ENCODE measurements around the gene FIBP.

Gene FIBP

DNA sequence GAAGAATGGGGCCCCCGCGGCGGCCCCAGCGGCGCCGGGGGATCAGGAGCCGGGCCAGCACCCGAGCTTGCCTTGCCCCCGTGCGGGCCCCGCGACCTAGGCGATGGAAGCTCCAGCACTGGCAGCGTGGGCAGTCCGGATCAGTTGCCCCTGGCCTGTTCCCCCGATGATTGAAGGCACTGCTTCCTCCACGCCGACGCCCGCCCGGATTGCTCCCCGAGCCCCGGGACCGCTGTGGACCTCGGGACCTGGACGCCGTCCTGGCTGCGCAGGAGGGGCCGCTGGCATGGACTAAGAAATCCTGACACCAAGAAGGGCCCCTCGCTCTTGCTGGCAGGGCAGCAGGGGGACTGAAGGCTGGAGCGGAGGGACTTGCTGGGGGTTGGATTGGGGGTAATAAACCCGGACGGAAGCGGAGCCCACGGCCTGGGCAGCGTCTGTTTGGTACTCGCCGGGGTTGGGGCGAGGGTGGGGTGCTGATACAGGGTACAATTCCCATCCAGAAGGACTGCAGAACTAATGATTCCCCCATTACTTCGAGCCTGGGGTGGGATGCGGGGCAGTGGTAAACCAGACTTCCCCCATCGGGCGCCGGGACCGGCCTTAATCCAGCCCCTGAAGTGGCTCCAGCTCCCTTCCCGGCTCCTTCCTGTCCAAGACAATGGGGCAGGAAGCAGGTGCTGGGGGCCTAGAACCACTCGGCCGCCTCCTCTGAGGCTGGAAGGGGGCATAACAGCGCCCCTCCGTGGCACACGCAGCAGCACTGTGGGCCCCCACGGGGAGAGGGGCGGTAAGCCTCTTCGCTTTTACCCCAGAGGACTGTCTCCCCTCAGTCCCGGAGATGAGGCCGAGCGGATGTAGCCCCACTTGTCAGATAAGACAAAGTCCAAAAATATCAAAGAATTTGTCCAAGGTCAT lies 3.2 kb upstream of the FIBP start:
- no peak for DNase-seq (ENCODE audit: low read depth, low spot score)

DNA sequence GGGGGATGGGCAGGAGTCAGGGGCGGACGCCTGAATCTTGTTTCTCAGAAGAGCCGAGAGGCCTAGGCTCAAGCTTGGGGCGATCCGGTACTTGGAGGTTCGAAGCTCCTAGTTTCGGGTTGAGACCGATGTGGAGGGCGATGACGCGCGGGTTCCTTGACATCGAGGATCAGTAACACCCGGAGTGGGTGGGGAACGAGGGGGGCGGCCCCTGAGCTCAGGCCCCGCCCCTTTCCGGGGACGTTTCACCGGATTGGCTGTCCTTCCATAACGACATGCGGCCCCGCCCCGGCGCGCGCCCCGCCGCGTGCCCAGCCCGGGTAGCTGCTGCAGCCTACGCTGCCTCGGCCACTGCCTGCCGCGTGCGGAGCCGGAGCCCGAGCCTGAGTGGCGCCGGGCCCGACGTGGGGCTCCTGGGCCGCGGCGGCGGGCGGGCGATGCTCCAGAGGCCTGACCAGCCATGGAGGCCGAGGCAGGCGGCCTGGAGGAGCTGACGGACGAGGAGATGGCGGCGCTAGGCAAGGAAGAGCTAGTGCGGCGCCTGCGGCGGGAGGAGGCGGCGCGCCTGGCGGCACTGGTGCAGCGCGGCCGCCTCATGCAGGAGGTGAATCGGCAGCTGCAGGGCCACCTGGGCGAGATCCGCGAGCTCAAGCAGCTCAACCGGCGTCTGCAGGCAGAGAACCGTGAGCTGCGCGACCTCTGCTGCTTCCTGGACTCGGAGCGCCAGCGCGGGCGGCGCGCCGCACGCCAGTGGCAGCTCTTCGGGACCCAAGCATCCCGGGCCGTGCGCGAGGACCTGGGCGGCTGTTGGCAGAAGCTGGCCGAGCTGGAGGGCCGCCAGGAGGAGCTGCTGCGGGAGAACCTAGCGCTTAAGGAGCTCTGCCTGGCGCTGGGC lies 2.3 kb upstream of the FIBP start, which contains the start of gene CCDC85B:
TSS of gene CCDC85B (plus strand) at position 350 of the 895 bp plus-strand sequence. CDS start at position 461, 111 bp downstream.
- peak; percentile 80 for DNase-seq (ENCODE audit: low read depth, low spot score)

DNA sequence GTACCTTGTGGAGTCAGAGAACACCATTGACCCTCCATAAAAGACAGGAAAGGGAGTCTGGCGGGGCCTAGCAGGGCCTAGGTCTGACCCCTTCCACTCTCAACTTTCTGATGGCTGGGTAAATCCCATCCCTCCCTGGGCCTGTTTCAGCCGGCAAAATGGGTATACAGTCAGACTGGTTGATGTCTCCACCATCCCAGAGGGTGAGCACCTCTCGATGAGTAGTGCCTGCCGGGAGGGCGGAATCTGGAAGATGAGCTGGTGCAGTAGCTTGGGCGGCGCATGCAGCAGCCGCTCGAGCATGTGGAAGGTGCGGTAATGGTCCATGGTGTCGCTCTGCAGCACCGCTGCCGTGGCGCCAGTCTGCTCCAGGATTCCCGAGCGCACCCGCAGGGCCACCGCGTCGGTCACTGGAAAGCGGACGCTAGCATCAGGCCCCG lies 528 bp downstream of the FIBP start:
- DNase-seq (ENCODE audit: low read depth, low spot score): no peak

DNA sequence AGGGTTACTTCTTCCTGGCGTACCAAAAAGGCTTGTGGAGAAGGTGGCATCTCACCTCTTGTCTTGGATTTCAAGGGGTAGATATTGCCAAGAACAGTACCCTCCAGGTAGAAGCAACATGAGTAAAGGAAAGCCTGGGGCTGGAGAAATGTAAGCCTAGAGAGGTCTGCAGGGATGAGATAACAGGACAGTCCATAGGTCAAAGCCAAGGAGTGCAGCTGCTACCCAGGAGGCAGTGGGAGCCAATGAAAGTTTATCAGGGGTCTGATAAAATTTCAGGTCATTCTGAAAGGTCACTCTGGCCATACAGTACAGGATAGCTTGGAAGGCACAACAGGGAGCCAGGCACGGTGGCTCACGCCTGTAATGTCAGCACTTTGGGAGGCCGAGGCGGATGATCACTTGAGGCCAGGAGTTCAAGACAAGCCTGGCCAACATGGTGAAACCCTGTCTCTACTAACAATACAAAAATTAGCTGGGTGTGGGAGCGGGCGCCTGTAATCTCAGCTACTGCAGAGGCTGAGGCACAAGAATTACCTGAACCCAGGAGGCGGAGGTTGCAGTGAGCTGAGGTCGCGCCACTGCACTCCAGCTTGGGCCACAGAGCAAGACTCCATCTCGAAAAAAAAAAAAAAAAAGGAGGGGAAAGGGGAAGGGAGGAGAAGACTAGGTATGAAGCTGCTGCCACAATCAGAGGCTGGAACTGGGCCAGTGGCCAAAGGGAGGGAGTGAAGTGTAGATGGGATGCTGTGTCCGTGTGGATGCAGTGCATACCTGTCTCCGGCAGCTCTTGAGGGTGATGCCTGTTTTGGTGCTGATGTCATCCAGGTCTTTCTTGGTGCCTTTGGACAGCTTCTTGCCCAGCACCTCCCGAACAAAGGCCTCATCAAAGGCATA lies 1.2 kb downstream of the FIBP start:
- no peak for DNase-seq (ENCODE audit: low read depth, low spot score)

DNA sequence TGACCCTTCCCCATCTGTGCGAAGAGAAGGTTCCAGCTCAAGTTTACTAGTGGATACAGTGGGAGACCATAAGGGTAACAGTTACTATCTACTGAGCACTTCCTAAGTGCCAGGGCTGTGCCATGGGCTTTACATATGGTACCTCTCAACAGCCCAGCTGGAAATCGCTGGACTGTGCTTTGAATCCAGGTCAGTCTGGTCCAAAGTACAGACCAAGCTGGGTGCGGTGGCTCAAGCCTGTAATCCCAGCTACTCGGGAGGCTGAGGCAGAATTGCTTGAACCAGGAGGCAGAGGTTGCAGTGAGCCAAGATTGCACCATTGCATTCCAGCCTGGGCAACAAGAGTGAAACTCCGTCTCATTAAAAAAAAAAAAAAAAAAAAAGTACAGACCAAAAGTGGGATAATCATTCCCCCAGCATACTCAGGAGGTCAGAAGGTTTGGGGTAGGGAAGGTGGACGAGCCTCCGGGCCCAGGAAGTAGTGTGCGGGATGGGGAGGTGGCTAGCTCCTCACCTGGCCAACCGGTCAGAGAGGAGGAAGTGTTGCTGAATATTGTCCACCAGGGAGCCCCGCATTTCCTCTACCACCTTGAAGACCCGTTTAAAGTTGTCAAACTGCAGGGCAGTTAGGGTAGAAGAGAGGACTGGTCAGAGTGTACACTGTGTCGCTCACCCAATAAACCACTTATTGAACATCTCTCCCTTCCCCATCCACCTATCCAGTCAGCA lies 2.3 kb downstream of the FIBP start:
- no peak for DNase-seq (ENCODE audit: low read depth, low spot score)

DNA sequence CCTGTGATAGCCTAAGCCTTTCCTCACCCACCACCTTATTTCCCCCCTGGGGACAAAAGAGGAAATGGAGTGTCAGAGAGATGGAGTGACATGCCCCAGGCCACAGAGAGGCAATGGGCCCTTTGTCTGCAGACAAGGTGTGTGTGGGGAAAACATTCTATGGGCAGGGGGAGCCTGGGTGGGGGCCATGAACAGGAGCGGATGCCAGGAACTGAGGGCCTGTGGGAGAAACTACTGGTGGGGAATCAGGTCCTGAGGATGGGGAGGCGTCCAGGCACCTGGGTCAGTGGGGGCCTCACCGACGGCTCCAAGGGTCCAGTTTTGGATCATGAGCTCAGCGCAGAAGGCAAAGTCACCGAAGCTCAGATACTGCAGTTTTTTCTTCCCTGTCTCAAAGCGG lies 3.0 kb downstream of the FIBP start:
- no peak for DNase-seq (ENCODE audit: low read depth, low spot score)

DNA sequence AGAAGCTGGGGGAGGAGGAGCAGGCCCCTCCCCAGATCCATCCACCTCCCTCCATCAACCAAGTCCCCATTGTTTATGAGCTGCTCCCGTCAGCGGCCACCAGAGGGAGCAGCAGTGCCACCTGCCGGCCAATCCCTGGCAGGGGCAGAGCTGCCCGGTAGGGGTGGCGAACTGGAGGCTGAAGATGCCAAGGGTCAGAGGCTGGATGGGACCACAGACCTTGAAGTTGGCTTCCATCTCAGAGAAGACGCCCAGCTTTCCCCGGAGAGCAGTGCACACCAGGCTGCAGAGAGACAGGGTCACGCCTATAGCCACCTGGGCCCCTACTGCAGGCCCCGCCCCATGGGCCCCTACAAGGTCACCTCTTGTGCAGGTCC lies 3.6 kb downstream of the FIBP start:
- no peak for DNase-seq (ENCODE audit: low read depth, low spot score)

DNA sequence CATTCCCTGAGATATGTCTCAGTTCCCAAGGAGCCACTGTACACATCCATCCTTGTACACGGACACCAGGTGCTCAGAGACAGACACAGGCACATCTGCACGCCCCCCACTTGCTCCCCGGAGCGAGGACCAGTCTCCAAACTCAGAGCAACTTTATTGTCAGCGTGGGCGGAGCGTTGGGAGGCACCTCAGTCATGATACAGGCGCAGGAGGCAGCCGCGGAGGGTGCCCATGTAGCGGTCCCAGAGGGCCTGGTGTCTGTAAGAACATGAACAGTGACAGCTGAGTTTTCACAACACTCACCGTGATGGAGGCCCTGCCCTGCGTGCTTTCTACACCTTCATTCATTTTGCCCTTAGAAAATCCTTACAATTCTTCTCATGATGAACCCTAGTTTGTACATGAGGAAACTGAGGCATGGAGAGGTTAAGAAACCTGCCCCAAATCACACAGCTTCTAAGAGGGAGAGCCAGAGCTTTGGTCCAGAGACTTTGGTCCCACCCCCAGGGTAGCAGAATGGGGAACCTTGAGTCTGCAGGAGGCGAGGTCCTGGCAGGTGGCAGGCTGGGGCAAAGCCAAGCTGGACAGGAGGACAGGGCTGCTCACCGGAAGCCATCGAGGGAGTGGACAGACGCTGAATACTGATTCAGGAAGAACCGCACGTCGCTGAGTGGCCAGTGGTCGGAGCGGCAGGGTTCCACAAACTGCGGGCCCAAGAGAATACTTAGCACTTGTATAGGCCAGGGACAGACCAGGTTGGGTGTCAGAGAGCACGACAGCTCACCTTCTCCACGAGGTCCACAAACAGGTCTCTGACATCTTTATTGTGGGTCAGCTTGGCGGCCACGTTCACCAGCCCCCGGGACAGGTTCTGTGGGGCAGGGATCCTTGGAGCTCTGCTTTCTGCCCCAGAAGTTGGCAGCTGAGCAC lies 4.2 kb downstream of the FIBP start:
- no peak for DNase-seq (ENCODE audit: low read depth, low spot score)

DNA sequence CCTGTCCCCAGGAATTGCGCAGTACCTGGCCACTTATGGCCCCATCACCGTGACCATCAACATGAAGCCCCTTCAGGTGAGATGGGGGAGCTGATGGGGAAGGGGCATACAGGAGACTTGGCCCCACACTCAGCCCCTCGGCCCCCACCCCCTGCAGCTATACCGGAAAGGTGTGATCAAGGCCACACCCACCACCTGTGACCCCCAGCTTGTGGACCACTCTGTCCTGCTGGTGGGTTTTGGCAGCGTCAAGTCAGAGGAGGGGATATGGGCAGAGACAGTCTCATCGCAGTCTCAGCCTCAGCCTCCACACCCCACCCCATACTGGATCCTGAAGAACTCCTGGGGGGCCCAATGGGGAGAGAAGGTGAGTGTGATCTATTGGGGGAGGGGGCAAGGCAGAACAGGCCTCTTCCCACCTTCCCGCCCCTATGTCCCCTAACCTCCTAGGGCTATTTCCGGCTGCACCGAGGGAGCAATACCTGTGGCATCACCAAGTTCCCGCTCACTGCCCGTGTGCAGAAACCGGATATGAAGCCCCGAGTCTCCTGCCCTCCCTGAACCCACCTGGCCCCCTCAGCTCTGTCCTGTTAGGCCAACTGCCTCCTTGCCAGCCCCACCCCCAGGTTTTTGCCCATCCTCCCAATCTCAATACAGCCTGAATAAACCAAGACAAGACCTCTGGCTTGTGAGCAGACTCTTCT lies 5.1 kb downstream of the FIBP start:
- DNase-seq (ENCODE audit: low read depth, low spot score): no peak

DNA sequence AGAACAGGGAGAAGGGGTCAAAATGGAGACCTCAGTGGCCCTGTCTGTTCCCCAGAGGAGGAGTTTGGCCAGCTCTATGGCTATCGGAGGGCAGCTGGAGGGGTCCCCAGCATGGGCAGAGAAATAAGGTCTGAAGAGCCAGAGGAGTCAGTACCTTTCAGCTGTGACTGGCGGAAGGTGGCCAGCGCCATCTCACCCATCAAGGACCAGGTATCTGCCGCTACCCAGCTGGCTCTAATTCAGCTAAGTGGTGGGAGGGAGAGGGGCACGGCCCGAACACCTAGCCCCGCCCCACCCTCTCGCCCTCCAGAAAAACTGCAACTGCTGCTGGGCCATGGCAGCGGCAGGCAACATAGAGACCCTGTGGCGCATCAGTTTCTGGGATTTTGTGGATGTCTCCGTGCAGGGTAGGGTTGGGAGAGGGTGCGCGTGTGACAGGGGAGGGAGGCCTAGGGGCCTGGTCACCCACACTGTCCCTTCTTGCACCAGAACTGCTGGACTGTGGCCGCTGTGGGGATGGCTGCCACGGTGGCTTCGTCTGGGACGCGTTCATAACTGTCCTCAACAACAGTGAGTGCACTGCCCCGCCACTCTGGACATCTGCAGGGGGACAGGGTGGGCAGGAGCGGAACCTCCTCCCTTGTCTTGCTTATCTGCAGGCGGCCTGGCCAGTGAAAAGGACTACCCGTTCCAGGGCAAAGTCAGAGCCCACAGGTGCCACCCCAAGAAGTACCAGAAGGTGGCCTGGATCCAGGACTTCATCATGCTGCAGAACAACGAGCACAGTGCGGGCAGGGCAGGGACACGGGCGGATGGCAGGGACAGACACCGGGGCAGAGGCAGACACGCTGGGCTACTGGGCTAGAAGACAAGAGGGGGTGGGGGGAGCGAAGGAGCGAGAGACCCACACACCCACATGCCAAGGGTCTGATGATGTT lies 5.9 kb downstream of the FIBP start:
- DNase-seq (ENCODE audit: low read depth, low spot score): no peak

DNA sequence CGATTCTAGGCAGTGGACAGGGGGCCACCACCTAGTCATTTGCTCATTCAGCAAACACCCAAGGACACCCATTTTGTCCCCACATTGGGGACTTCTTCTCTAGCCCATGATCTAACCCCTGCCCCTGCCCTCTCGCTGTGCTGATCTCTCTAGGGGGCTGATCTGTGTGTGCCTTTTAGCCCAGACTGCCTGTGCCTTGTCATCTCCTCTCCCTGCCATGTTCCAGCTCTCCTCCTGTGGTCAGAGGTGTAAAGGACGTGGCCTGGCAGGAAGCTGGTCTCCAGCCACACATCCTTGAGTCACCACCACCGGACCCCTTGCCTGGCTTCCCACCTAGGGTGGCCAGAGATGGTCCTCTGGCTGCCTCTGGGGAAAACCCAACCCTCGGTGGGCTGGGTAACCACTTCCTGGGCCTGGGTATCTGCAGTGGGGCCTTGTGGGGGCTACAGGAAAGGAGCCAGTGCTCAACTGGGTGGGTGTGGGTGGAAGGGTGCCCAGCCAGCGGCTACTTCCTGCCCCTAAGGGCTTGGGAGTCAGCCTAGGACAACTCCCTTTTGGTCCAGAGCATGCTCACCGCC lies 7.3 kb downstream of the FIBP start:
- DNase-seq (ENCODE audit: low read depth, low spot score): no peak

DNA sequence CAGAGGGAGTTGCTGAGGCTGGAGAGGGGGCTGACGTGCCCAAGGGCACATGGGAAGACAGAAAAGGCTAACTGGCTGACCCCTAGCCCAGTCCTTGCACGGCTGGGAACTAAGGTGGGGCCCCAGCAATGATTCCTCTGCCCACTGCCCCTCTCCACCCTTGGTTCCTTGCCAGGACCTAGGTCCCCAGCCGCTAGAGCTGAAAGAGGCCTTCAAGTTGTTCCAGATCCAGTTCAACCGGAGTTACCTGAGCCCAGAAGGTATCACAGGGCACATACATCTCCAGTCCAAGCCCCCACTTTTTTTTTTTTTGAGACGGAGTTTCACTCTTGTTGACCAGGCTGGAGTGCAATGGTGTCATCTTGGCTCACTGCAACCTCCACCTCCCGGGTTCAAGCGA lies 8.2 kb downstream of the FIBP start:
- no peak for DNase-seq (ENCODE audit: low read depth, low spot score)

DNA sequence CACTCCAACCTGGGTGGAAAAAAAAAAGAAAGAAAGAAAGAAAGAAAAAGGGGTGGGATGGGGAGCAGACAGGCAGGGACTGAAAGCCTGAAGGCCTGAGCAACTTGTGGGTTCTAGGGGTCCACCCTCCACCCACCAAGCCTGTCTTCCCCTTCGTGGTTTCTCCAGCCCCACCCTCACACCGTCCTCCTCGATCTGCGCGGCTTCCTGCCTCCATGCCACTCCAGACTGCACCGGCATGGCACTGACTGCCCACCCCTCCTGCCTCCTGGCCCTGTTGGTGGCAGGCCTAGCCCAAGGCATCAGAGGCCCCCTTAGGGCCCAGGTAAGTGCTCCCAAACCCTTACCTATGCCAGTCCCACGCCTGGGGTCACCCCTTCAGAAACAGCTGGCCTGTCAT lies 8.7 kb downstream of the FIBP start, which contains the start of gene CTSW:
TSS of gene CTSW (plus strand) at position 221 of the 400 bp plus-strand sequence. CDS start at position 239, 18 bp downstream.
- DNase-seq (ENCODE audit: low read depth, low spot score): no peak

DNA sequence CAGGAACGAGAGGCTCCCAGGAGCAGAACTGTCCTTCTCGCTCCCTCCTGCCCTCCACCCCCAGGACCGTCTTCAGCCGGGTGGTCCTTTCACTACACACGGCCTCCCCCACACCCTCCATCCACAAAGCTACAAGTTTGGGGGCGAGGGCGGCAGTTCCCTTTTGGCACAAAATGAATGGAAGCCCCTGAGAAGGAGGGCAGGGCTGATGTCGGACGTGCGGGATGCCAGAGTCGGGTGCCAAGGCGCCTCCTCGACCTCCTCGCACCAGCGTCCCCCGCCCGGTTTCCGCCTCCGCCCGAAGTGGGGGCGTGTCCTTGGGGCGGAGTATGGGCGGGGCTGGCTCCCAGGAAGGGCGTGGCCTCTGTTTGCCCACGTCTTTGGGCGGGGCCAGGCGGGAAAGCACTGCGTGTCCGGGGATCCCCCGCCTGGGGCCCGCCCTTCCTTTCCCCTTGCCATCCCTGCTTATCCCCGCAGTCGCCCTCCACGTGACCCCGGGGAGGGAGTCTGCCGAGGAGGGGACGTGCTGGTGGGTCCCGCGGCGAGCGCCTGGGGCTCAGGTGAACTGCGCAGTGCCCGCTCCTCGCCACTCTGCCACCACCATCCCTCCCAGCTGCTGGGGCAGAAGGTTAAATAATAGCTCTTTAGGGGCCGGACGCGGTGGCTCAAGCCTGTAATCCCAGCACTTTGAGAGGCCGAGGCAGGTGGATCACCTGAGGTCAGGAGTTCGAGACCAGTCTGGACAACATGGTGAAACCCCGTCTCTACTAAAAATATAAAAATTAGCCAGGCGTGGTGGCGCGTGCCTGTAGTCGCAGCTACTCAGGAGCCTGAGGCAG lies 14.7 kb downstream of the FIBP start:
- DNase-seq (ENCODE audit: low read depth, low spot score): peak; percentile 69

DNA sequence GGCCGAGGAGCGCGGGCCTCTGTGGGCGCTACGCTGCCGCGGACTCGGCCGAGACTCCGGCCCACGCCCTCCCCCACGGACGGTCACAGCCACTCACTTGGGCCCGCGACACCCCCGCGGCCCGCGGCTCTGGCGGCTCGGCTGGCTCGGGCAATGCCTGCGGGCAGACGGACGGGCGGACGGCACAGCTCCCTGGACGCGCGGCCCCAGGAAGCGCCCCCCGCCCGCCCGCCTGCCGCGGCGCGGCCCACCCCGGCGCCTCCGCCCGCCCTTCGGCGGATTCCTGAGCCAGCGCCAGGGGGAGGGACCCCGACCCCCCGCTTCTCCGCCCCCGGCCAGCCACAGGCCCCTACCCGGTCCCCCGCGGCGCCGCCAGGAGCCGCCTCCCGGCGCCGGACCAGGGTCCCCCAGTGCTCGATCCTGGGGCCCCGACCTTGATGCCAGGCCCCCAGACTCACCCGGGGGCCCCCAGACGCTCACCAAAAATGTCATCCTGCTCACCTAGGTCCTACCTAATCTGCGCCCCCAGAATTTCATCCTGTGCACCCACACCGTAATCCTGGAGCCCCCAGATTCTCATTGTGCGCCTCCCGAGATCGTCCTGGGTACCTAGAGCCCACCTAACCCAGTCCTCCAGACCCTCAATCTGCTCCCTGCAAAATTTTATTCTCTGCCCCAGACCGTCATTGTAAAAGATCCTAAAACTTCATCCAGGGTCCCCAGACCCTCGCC lies 15.5 kb downstream of the FIBP start, which contains the start of gene EFEMP2:
TSS of gene EFEMP2 (minus strand) at position 215 of the 732 bp plus-strand sequence. CDS start 446 bp downstream, outside the sequence.
- no peak for DNase-seq (ENCODE audit: low read depth, low spot score)
